ENCODE results near the gene MYL5.
"Not testable (repeated sequence)": the region's sequence is repeated elsewhere in the genome, so short reads cannot be mapped to it uniquely, and the experiment has no call there.

Gene MYL5

GRCh38 chr4:636628-637159 lies 37.6 kb upstream of the MYL5 start:
- no peak for DNase-seq (ENCODE audit: low read depth, low spot score)
- H3K4me3 ChIP-seq (ENCODE audit: low read depth, low read length): no peak overlapping the region
- TF ChIP-seq, protein P1, sequence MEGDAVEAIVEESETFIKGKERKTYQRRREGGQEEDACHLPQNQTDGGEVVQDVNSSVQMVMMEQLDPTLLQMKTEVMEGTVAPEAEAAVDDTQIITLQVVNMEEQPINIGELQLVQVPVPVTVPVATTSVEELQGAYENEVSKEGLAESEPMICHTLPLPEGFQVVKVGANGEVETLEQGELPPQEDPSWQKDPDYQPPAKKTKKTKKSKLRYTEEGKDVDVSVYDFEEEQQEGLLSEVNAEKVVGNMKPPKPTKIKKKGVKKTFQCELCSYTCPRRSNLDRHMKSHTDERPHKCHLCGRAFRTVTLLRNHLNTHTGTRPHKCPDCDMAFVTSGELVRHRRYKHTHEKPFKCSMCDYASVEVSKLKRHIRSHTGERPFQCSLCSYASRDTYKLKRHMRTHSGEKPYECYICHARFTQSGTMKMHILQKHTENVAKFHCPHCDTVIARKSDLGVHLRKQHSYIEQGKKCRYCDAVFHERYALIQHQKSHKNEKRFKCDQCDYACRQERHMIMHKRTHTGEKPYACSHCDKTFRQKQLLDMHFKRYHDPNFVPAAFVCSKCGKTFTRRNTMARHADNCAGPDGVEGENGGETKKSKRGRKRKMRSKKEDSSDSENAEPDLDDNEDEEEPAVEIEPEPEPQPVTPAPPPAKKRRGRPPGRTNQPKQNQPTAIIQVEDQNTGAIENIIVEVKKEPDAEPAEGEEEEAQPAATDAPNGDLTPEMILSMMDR (IDR thresholded peaks at IDR 0.05; ENCODE audit: insufficient read depth, low read length, missing control alignments): no peak
- ChIA-PET CTCF (no interaction called here), POLR2A (no interaction called here)

GRCh38 chr4:637536-638280 lies 36.6 kb upstream of the MYL5 start:
- POLR2A ChIA-PET: no interaction called here
- CTCF ChIA-PET: no interaction called here
- DNase-seq (ENCODE audit: low read depth, low spot score): no peak
- no peak overlapping the region for H3K4me3 ChIP-seq (ENCODE audit: low read depth, low read length)
- TF ChIP-seq, protein P1 (IDR thresholded peaks at IDR 0.05; ENCODE audit: insufficient read depth, low read length, missing control alignments): no peak

GRCh38 chr4:642366-642765 lies 32.0 kb upstream of the MYL5 start:
- H3K4me3 ChIP-seq (ENCODE audit: low read depth, low read length); POLR2A ChIA-PET; CTCF ChIA-PET; DNase-seq (ENCODE audit: low read depth, low spot score): not testable (repeated sequence)

DNA sequence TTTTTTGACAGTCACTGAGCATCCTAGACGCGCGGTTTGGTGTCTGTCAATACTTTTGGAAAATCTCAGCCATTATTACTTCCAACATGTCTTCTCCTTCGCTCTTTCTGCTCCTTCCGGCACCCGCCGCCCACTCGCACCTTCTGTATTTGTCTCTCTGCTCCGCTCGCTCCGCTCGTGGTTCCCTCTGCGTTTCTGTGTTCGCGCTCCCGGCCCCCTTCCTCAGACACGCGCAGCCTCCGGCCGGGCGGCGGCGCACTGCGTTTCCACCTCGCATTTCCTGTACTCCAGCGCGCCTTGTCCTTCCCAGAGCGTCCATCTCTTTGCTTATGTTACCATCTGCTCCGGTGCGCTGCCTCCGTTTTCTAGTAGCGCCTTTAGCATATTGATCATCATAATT lies 27.9 kb upstream of the MYL5 start:
- H3K4me3 ChIP-seq (ENCODE audit: low read depth, low read length): no peak overlapping the region
- TF ChIP-seq, protein P1 (IDR thresholded peaks at IDR 0.05; ENCODE audit: insufficient read depth, low read length, missing control alignments): no peak
- DNase-seq (ENCODE audit: low read depth, low spot score): no peak
- CTCF ChIA-PET: no interaction called here
- POLR2A ChIA-PET: no interaction called here

DNA sequence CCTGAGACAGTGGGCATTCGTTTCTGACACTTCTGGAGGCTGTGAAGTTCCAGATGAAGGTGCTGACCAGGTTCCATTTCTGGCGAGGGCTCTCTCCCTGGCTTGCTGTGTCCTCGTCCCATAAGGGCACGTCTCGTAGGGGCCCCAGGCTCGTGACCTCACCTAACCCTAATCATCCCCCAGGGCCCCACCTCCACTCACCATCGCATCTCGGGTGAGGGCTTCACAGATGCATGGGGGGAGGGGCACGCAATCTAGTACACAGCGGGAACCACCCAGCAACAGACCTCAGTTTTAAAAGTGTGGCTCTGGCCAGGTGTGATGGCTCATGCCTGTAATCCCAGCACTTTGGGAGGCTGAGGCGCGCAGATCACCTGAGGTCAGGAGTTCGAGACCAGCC lies 26.9 kb upstream of the MYL5 start:
- TF ChIP-seq, protein P1 (IDR thresholded peaks at IDR 0.05; ENCODE audit: insufficient read depth, low read length, missing control alignments): no peak
- POLR2A ChIA-PET: no interaction called here
- CTCF ChIA-PET: no interaction called here
- no peak overlapping the region for H3K4me3 ChIP-seq (ENCODE audit: low read depth, low read length)
- DNase-seq (ENCODE audit: low read depth, low spot score): no peak

GRCh38 chr4:648579-649292 lies 25.6 kb upstream of the MYL5 start:
- TF ChIP-seq, protein P1 (IDR thresholded peaks at IDR 0.05; ENCODE audit: insufficient read depth, low read length, missing control alignments): no peak
- POLR2A ChIA-PET: no interaction called here
- DNase-seq (ENCODE audit: low read depth, low spot score): no peak
- H3K4me3 ChIP-seq (ENCODE audit: low read depth, low read length): no peak overlapping the region
- CTCF ChIA-PET: no interaction called here

Measured in AG04449 (cell line).